GM12801 (cell line): ENCODE results near the gene FOXK2.

Experiments
- CTCF ChIP-seq: IDR thresholded peaks from one replicate; pipeline ENCODE4 v1.5.1; 2011; ENCODE audit warnings: control low read depth; ENCODE audit not compliant: insufficient read length; ENCODE audit errors: extremely low read depth

The FOXK2 gene

DNA sequence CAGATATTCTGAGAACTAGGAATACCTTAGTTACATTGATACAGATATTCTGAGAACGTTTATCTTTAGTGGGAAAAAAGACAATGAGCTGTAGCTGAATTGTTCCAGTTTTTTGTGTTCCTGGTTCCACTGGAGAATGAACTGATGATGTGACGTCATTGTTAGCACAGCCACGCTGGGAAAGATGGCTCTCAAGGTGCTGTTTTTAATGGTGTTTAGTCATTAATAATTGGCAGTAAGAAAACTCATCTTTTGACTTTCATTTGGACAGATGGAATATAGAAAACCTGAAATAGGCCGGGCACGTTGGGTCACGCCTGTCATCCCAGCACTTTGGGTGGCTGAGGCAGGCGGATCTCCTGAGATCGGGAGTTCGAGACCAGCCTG lies 10.4 kb downstream of the FOXK2 start:
- TF ChIP-seq CTCF: no peak

GRCh38 chr17:82531431-82531881 lies 11.9 kb downstream of the FOXK2 start:
- TF ChIP-seq CTCF: no peak

GRCh38 chr17:82534401-82534812 lies 14.9 kb downstream of the FOXK2 start:
- no peak for TF ChIP-seq CTCF

GRCh38 chr17:82536512-82537201 lies 17.1 kb downstream of the FOXK2 start:
- TF ChIP-seq CTCF: no peak

GRCh38 chr17:82542439-82542838 lies 22.9 kb downstream of the FOXK2 start:
- TF ChIP-seq CTCF: no peak

DNA sequence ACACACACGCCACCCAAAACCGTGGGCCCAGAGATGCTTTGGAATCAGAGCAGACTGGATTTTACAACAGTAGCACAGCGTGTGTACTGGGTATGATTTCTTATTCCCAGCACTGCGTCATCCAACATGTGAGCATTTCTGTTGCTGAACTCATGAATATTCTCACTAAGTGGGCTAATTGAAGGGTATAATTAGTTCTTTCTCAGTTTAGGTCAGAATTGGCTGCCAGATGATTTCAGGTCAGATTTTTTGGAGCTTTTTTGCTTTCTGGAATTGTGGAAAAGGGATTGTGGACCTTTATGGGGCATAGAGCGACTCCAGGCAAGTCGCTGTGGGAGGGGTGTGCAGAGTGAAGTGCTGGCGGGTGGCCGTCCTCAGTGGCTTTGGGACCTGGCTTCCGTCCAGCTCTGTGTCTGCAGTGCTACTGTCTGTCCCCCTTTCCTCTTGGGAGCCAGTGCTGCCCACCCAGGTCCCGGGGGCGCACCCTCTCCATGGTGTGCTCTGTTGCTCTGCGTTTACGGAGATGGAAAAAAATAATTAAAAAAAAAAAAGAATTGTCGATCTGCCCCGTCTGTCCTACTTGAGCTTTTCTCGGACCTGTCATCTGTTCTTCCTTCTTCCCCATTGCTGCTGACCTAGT lies 25.0 kb downstream of the FOXK2 start:
- TF ChIP-seq CTCF: no peak

DNA sequence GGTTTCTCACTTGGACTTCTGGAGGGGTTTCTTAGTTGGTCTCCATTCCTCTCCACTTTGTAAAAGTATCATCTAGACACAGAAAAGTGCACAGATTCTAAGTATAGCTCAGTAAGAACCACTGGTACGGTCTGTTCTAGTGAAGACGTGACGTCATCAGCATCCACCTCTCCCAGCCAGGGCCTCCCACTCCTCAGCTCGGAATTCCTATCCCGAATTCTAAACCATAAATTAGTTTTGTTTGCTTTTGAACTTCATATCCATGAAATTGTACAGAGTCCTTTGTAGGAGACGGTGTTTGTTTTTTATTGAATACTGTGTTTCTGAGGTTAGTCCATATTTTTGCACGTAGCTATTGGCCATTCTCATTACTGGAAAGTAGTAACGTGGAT lies 25.5 kb downstream of the FOXK2 start:
- TF ChIP-seq CTCF: no peak
